HG03354 (cell line): Measurements from ENCODE around the gene FAM83F.
"Not testable (repeated sequence)": the region's sequence is repeated elsewhere in the genome, so short reads cannot be mapped to it uniquely, and the experiment has no call there.

Source experiments
- ATAC-seq: cut with Tn5 transposase; IDR thresholded peaks from one replicate; pipeline ENCODE4 v1.9.1; 2021; ENCODE audit warnings: mild to moderate bottlenecking; ENCODE audit not compliant: unreplicated experiment, poor library complexity, severe bottlenecking

Gene FAM83F

DNA sequence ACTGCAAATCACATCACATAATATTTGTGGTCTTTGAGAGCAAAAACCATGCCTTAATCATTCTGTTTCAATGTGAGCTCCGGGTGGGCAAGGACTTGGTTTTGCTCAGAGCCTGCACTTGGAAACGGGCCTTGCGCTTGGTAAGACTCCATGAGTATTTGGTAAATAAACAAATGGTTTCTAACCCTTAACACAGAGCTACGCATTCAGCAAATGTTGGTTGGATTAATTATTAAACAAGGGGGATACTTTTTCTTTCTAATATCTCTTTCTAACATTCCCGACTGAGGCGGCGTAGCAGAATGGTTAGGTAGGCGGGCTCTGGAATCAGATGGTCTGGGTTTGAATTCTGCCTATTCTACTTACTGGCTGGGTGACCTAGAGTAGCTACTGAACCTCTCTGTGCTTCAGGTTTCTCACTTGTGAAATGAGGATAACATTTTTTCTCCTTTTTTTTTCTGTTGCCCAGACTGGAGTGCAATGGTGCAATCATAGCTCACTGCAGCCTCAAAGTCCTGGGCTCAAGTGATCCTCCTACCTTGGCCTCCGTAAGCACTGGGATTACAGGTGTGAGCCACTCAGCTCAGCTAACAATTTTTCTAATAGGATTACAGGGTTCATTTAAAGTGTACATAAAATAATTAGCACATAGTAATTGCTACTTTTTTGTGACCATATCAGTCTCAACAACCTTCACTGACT, 3.4 kb upstream of the FAM83F start:
- no peak for ATAC-seq

GRCh38 chr22:39992088-39992826, 2.5 kb upstream of the FAM83F start:
- ATAC-seq = no peak

DNA sequence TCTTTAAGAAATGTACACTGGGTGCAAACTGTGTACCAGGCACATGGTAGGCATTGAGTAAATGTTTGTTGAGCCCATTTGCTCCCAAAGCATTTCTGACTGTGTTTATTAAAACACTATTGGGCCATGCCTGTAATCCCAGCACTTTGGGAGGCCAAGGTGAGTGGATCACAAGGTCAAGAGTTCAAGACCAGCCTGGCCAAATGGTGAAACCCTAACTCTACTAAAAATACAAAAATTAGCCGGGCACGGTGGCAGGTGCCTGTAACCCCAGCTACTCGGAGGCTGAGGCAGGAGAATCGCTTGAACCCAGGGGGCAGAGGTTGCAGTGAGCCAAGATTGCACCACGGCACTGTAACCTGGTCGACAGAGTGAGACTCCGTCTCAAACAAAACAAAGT, 1.9 kb upstream of the FAM83F start:
- not testable (repeated sequence) for ATAC-seq

GRCh38 chr22:39994041-39994565, 651 bp upstream of the FAM83F start:
- no peak for ATAC-seq

DNA sequence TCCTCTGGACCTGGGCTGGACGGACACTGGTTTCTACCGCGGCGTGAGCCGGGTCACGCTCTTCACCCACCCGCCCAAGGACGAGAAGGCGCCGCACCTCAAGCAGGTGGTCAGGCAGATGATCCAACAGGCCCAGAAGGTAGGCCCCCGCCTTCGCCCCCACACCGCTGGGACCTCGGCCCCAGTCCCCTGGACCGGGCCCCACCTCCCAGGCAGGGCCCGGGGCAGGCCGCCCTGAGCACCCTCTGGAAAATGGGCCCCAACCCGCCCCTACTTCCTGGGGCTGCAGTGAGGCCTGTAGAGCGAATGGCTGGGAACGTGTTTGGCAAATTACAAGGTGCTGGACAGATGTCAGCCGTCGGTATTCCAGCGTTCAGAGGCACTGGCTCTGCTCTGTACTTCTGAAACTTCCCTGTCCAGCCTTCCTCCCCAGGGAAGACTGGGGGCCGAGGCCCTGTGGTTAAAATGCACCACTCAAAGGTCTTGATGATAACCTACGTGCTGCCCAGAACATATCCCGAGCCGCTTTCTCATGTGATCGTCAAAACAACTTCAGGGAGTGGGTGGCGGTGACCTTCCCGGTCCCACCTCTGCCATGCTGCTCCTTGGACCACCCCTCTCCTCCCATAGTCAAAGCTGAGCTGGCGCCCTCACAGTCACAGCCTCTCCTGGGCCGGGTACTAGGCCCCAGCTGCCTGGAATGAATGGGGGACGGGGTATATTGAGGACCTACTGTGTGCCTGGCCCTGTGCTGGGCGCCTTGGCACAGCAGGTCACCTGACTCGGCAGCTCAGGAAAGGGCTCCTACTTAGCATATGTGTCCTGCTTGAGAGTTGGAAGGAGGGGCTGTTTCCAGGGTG, 869 bp downstream of the FAM83F start:
- no peak for ATAC-seq

DNA sequence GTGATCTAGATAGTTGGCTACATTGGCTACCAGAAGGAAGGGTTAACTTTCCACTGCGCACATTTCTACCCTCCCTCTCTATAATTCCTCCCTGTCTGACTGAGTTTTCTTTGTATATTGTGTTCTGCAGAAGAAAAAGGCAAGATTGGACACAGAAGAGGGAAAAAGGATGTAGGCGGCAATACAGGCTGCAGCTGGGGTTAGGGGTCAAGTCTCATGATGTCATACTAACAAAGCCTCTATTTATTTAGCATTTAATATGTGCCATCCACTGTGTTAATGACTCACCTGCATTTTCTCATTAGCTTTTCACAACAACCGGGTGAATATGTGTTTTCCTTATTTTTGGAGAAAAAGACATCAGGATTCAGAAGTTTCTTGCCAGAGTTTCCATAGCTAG, 2.0 kb downstream of the FAM83F start:
- ATAC-seq = no peak

- ATAC-seq = no peak
Measured at GRCh38 chr22:39997421-39997820, 2.7 kb downstream of the FAM83F start.

DNA sequence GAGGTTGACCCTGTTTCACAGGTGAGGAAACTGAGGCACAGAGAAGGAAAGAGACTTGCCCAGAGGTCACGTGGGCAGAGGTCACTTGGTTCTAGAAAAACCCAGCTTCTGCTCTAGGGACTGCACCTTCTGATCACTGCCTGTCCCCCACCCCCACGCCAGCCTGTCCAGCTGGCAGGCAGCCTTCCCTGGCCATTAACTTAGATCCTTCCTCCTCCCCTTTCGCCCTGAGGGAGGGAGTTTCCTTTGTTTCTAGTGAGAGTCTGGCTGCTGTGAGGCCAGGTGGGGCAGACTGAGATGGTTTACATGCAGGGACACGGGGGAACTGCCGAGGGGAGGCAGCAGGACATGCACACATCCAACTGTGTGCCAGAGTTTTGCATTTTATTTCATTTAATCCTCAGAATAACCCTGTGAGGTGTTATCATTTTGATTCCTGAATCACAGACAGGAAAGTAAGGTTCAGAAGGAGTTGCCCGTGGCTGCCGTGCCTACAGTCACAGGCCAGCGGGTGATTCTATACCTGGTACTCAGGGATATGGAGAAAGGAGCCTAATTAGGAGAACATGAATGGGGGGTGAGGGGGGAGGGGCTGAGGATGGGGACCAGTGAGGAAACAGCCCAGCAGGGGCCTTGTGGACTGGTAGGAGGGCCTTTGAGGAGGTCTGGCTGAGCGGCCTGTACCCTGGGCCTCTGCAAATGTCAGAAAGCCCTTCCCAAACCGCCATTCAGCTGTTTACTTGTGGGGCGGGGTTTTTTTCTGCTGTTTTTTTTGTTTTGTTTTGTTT, 3.4 kb downstream of the FAM83F start:
- no peak for ATAC-seq

DNA sequence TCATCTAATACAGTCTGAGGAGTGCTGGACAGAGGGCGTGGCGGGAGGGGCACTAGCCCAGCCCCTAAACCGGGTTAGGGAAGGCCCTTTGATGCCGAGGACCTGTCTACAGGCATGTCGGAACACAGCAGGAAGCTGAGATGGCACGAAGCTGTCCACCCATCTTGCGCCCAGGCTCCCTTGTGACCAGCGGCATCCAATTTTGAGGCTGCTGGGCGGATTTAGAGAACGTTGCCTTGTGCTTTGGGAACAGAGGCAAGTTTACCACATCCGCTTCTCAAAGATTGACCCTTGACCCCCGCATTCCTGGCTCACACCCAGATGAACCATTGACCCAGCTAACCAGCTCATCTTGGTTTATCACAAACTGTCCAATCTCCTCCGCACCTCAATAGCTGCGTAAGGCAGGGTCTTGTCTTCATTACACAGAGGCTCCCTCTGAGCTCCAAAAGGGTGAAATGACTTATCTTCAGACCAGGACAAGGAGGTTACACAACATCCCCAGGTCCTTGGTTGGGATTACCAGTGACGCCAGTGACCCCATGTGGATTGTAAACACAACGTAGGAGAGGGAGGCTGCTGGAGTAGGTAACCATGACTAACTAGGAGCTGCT, 4.5 kb downstream of the FAM83F start:
- no peak for ATAC-seq

DNA sequence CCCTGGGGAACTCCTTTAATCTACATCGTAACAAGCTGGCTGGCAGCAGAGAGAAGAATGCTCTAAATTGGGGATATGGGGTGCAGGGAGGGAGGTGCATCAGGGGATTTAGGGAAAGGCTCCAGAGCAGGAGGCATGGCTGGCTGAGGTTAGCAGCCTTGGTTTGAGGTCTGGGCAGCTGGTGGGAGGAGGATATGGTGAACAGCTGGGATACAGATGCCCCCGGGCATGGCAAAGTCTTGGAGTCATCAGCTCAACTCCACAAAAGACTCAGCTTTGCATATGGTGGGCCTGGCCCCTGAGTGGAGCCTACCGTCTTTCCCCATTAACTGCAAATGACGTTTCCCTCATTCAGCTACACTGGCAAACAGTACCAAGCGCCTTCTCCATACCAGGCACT, 5.4 kb downstream of the FAM83F start:
- no peak for ATAC-seq

- ATAC-seq = no peak
Measured at GRCh38 chr22:40001106-40001505, 6.4 kb downstream of the FAM83F start.

- ATAC-seq = no peak
Measured at GRCh38 chr22:40001800-40002577, 7.2 kb downstream of the FAM83F start.

GRCh38 chr22:40002935-40003715, 8.4 kb downstream of the FAM83F start:
- ATAC-seq = no peak

- ATAC-seq = no peak
Measured at GRCh38 chr22:40004836-40005235, 10.1 kb downstream of the FAM83F start.

DNA sequence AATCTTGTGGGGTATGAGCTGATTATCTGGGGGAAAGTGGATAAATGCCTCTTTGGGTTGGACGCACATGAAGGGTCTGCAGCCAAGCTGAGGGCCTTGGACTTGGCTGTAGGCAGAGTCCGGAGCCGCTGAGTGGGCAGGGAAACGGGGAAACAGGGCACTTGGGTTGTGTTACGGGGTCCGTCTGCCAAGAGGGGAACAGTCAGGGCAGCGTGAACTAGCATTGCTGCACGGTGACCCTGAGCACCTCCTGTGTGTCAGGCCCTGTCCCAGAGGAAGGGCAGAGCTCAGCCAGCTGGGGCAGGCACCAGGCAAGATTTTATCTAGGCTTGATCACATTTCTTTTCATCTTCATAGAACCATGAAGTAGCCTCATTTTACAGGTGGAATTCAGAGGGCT, 11.9 kb downstream of the FAM83F start:
- no peak for ATAC-seq

GRCh38 chr22:40007853-40008710, 13.3 kb downstream of the FAM83F start:
- ATAC-seq = no peak
